ENCODE data around the gene CTXN3. TPM values are rescaled to one million over a fixed set of nuclear protein-coding genes. Genes with fewer than 3 reads are reported as not detected.

CTXN3 gene
- total RNA-seq, 2 experiments from 2014 or later, result not detected

GRCh38 chr5:127695346-127695745, 46.5 kb downstream of the CTXN3 start:
- Mint-ChIP-seq H3K4me1 (no peaks in the 10 kb centered on the region), H3K9me3 (no peaks in the 10 kb centered on the region), H3K4me3 (no peak overlapping the region), H3K27ac (no peak overlapping the region), H3K36me3 (ENCODE audit: low read depth) (no peaks in the 10 kb centered on the region), H3K27me3 (peaks cover 10% of the 10 kb centered on the region)
- DNase-seq, result no peak
- CTCF ChIA-PET, result no interaction called here
- POLR2A ChIA-PET, result no interaction called here

- Mint-ChIP-seq H3K4me3 (no peak overlapping the region), H3K36me3 (ENCODE audit: low read depth) (no peaks in the 10 kb centered on the region), H3K27ac (no peak overlapping the region), H3K9me3 (no peaks in the 10 kb centered on the region), H3K27me3 (peaks cover 10% of the 10 kb centered on the region), H3K4me1 (no peaks in the 10 kb centered on the region)
- ChIA-PET POLR2A (no interaction called here), CTCF (no interaction called here)
- DNase-seq, result no peak
Observed at GRCh38 chr5:127696683-127697082, 47.8 kb downstream of the CTXN3 start.

GRCh38 chr5:127697894-127698600, 49.2 kb downstream of the CTXN3 start:
- Mint-ChIP-seq H3K36me3 (ENCODE audit: low read depth) (no peaks in the 10 kb centered on the region), H3K27ac (no peak overlapping the region), H3K4me1 (no peaks in the 10 kb centered on the region), H3K27me3 (peaks cover 7% of the 10 kb centered on the region), H3K9me3 (no peaks in the 10 kb centered on the region), H3K4me3 (no peak overlapping the region)
- ChIA-PET CTCF (no interaction called here), POLR2A (interaction anchor here (0.5 kb wide), 1 partner anchor 197 kb away, joined by 5 read pairs; no protein-coding TSS in a partner anchor)
- no peak for DNase-seq

GRCh38 chr5:127699416-127699815, 50.5 kb downstream of the CTXN3 start:
- H3K27me3 Mint-ChIP-seq, result peaks cover 4% of the 10 kb centered on the region
- H3K4me1 Mint-ChIP-seq, result no peaks in the 10 kb centered on the region
- no peaks in the 10 kb centered on the region for H3K9me3 Mint-ChIP-seq
- no peak overlapping the region for H3K4me3 Mint-ChIP-seq
- H3K36me3 Mint-ChIP-seq (ENCODE audit: low read depth), result no peaks in the 10 kb centered on the region
- no peak for DNase-seq
- CTCF ChIA-PET, result no interaction called here
- no peak overlapping the region for H3K27ac Mint-ChIP-seq
- POLR2A ChIA-PET, result no interaction called here

GRCh38 chr5:127700237-127700766, 51.4 kb downstream of the CTXN3 start:
- Mint-ChIP-seq H3K27me3 (peaks cover 4% of the 10 kb centered on the region), H3K9me3 (no peaks in the 10 kb centered on the region), H3K36me3 (ENCODE audit: low read depth) (no peaks in the 10 kb centered on the region), H3K27ac (no peak overlapping the region), H3K4me1 (no peaks in the 10 kb centered on the region), H3K4me3 (no peak overlapping the region)
- ChIA-PET POLR2A (no interaction called here), CTCF (no interaction called here)
- no peak for DNase-seq

GRCh38 chr5:127702434-127702833, 53.6 kb downstream of the CTXN3 start:
- DNase-seq, result no peak
- Mint-ChIP-seq H3K36me3 (ENCODE audit: low read depth) (no peaks in the 10 kb centered on the region), H3K27ac (no peak overlapping the region), H3K4me3 (no peak overlapping the region), H3K27me3 (no peaks in the 10 kb centered on the region), H3K4me1 (no peaks in the 10 kb centered on the region), H3K9me3 (no peaks in the 10 kb centered on the region)
- ChIA-PET CTCF (no interaction called here), POLR2A (interaction anchor here (0.6 kb wide), 1 partner anchor 37 kb away, joined by 3 read pairs; no protein-coding TSS in a partner anchor)

GRCh38 chr5:127702926-127703561, 54.2 kb downstream of the CTXN3 start, which contains the start of gene CCDC192:
CCDC192 (plus strand) TSS chr5:127703391; CDS start chr5:127703446, 55 bp downstream.
- Mint-ChIP-seq H3K9me3 (no peaks in the 10 kb centered on the region), H3K4me3 (no peak within 1 kb of the TSS), H3K27ac (no peak within 1 kb of the TSS), H3K36me3 (ENCODE audit: low read depth) (no peaks in the 10 kb centered on the region), H3K4me1 (no peaks in the 10 kb centered on the region), H3K27me3 (no peaks in the 10 kb centered on the region)
- no peak for DNase-seq
- ChIA-PET CTCF (no interaction called here), POLR2A (interaction anchor here (0.6 kb wide), 1 partner anchor 38 kb away, joined by 3 read pairs; no protein-coding TSS in a partner anchor)

- no peak overlapping the region for H3K27ac Mint-ChIP-seq
- H3K27me3 Mint-ChIP-seq, result no peaks in the 10 kb centered on the region
- H3K4me3 Mint-ChIP-seq, result no peak overlapping the region
- no peak for DNase-seq
- H3K4me1 Mint-ChIP-seq, result no peaks in the 10 kb centered on the region
- no peaks in the 10 kb centered on the region for H3K36me3 Mint-ChIP-seq (ENCODE audit: low read depth)
- no peaks in the 10 kb centered on the region for H3K9me3 Mint-ChIP-seq
- CTCF ChIA-PET, result no interaction called here
- POLR2A ChIA-PET, result no interaction called here
Observed at GRCh38 chr5:127705120-127705892, 56.4 kb downstream of the CTXN3 start.

- Mint-ChIP-seq H3K4me1 (no peaks in the 10 kb centered on the region), H3K9me3 (no peaks in the 10 kb centered on the region), H3K36me3 (ENCODE audit: low read depth) (no peaks in the 10 kb centered on the region), H3K4me3 (no peak overlapping the region), H3K27ac (no peak overlapping the region), H3K27me3 (peaks cover under 1% of the 10 kb centered on the region)
- CTCF ChIA-PET, result interaction anchor here (0.6 kb wide), 1 partner anchor 303 kb away, joined by 4 read pairs; no protein-coding TSS in a partner anchor
- POLR2A ChIA-PET, result no interaction called here
- no peak for DNase-seq
Observed at GRCh38 chr5:127706691-127707090, 57.8 kb downstream of the CTXN3 start.

GRCh38 chr5:127707209-127707608, 58.3 kb downstream of the CTXN3 start:
- DNase-seq, result no peak
- CTCF ChIA-PET, result interaction anchor here (0.6 kb wide), 1 partner anchor 303 kb away, joined by 4 read pairs; no protein-coding TSS in a partner anchor
- H3K36me3 Mint-ChIP-seq (ENCODE audit: low read depth), result no peaks in the 10 kb centered on the region
- no peak overlapping the region for H3K4me3 Mint-ChIP-seq
- H3K27ac Mint-ChIP-seq, result no peak overlapping the region
- H3K4me1 Mint-ChIP-seq, result no peaks in the 10 kb centered on the region
- H3K27me3 Mint-ChIP-seq, result peaks cover 2% of the 10 kb centered on the region
- no peaks in the 10 kb centered on the region for H3K9me3 Mint-ChIP-seq
- POLR2A ChIA-PET, result no interaction called here
